CD4-positive, alpha-beta T cell (primary cell): Measurements from ENCODE around the gene FCRL1. TPM values are rescaled to one million over a fixed set of nuclear protein-coding genes. Genes with fewer than 3 reads are reported as not detected.

ENCODE experiments used
- ATAC-seq: fragments of 200-7000 bp; cut with Tn5 transposase; one replicate; pipeline ENCODE4 v1.10.0; 2022; ENCODE audit warnings: mild to moderate bottlenecking; ENCODE audit not compliant: poor library complexity
- CTCF ChIA-PET: fragments of 350-600 bp; sonication (Branson Sonifier 250); formaldehyde crosslinking; loops from one replicate; lab custom pipeline; 2021; ENCODE audit warnings: antibody characterized with exemption, inconsistent platforms; lab: Charles Lee
- POLR2A ChIA-PET: fragments of 350-600 bp; sonication (Branson Sonifier 250); formaldehyde crosslinking; loops from one replicate; lab custom pipeline; 2021; ENCODE audit warnings: antibody characterized with exemption, inconsistent platforms; lab: Charles Lee
- DNase-seq, 14 experiments: peaks; one replicate each; pipeline ENCODE4 v3.0.0-alpha.2; 2013 to 2020; ENCODE audit warnings: mixed read lengths in 2 of 14
- H3K27ac ChIP-seq, 2 donors: one replicate each; pipeline versions ENCODE4 v1.5.1 to v1.7.0; 2013; ENCODE audit warnings: low read length in 2 of 2, low read depth in 1 of 2, mild to moderate bottlenecking in 1 of 2
- H3K27me3 ChIP-seq, 2 experiments: 1 replicate in 1 of 2; 2 replicates in 1 of 2; pipeline versions ENCODE4 v1.6.1 to v1.7.0; 2013; ENCODE audit warnings: low read length in 2 of 2, control low read depth in 1 of 2, mild to moderate bottlenecking in 1 of 2, moderate library complexity in 1 of 2; ENCODE audit not compliant: insufficient read depth in 2 of 2, control insufficient read depth in 1 of 2
- H3K36me3 ChIP-seq: one replicate; pipeline ENCODE4 v1.6.1; 2013; ENCODE audit warnings: low read length, control low read depth; ENCODE audit not compliant: insufficient read depth
- H3K4me1 ChIP-seq: one replicate; pipeline ENCODE4 v1.6.1; 2013; ENCODE audit warnings: low read length, control low read depth; ENCODE audit not compliant: insufficient read depth
- H3K4me3 ChIP-seq: one replicate; pipeline ENCODE4 v1.5.1; 2013; ENCODE audit warnings: mild to moderate bottlenecking, low read length, moderate library complexity
- H3K9me3 ChIP-seq, 2 experiments: 1 replicate in 1 of 2; 2 replicates in 1 of 2; pipeline versions ENCODE4 v1.6.1 to v1.7.0; 2013; ENCODE audit warnings: low read length in 2 of 2, mild to moderate bottlenecking in 2 of 2, control low read depth in 1 of 2, moderate library complexity in 1 of 2; ENCODE audit not compliant: control insufficient read depth in 1 of 2, insufficient read depth in 1 of 2
- H3K27ac Mint-ChIP-seq: one replicate; pipeline ENCODE4 v1.8.0; 2020; ENCODE audit warnings: mixed read lengths
- H3K27me3 Mint-ChIP-seq: one replicate; pipeline ENCODE4 v1.8.0; 2021; ENCODE audit warnings: mixed read lengths
- H3K36me3 Mint-ChIP-seq: one replicate; pipeline ENCODE4 v1.8.0; 2021; ENCODE audit warnings: low read depth, mixed read lengths
- H3K4me1 Mint-ChIP-seq: one replicate; pipeline ENCODE4 v1.8.0; 2021; ENCODE audit warnings: low read depth, mixed read lengths
- H3K4me3 Mint-ChIP-seq: one replicate; pipeline ENCODE4 v1.8.0; 2020; ENCODE audit warnings: mild to moderate bottlenecking, mixed read lengths
- H3K9me3 Mint-ChIP-seq: one replicate; pipeline ENCODE4 v1.8.0; 2020; ENCODE audit warnings: mixed read lengths
- intact Hi-C, 2 experiments: fragments of 100-400 bp; cut with DNase I in 1 of 2; cut with micrococcal nuclease in 1 of 2; formaldehyde crosslinking; loops; one replicate each; pipeline versions ENCODE4 v1.15.1 to v1.9.0; 2023 to 2025; cut with DNase I, micrococcal nuclease
- total RNA-seq, 174 experiments: library from RNA in 2 of 174; stranded (reverse) in 2 of 174; gene quantifications; one replicate each; pipeline ENCODE4 v1.2.3 and lab custom pipeline; 2021 to 2026
- TF ChIP-seq, protein P1 (sequence below): fragments of 200-600 bp; IDR thresholded peaks from one replicate; pipeline ENCODE4 v1.8.0; 2022; ENCODE audit warnings: antibody characterized with exemption, mild to moderate bottlenecking

Gene FCRL1
- total RNA-seq, 2 experiments from 2014 or later = 0.60 to 0.98 TPM

DNA sequence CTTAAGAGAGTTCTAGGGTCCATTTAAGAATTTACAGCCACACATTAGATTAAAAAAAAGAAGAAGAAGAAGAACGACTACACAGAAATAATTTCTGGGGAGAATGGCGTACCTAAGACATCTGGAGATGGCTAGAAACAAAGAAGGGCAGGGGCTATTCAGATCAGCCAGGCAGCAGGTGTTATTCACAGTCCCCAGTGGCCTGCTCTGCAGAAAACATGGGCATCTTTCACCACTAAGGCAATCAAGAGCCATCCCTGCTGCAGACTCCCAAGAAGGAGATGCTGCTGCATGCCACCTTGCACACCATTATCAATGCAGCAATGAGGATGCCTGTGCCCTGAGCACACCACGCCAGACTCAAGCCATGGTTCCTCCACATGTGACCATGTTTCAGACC lies 35.1 kb downstream of the FCRL1 start:
- ChIA-PET POLR2A (no interaction called here), CTCF (no interaction called here)
- Histone ChIP-seq H3K9me3 (no peaks in the 10 kb centered on the region), H3K27ac (no peak overlapping the region), H3K36me3 (no peaks in the 10 kb centered on the region), H3K4me1 (no peaks in the 10 kb centered on the region), H3K4me3 (no peak overlapping the region), H3K27me3 (no peaks in the 10 kb centered on the region)
- TF ChIP-seq, protein P1, sequence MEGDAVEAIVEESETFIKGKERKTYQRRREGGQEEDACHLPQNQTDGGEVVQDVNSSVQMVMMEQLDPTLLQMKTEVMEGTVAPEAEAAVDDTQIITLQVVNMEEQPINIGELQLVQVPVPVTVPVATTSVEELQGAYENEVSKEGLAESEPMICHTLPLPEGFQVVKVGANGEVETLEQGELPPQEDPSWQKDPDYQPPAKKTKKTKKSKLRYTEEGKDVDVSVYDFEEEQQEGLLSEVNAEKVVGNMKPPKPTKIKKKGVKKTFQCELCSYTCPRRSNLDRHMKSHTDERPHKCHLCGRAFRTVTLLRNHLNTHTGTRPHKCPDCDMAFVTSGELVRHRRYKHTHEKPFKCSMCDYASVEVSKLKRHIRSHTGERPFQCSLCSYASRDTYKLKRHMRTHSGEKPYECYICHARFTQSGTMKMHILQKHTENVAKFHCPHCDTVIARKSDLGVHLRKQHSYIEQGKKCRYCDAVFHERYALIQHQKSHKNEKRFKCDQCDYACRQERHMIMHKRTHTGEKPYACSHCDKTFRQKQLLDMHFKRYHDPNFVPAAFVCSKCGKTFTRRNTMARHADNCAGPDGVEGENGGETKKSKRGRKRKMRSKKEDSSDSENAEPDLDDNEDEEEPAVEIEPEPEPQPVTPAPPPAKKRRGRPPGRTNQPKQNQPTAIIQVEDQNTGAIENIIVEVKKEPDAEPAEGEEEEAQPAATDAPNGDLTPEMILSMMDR = no peak
- Mint-ChIP-seq H3K27ac (no peak overlapping the region), H3K27me3 (peaks cover 5% of the 10 kb centered on the region), H3K4me3 (no peak overlapping the region), H3K36me3 (no peaks in the 10 kb centered on the region), H3K4me1 (no peaks in the 10 kb centered on the region), H3K9me3 (peaks cover 1% of the 10 kb centered on the region)
- DNase-seq (no peak), ATAC-seq (no peak)
- intact Hi-C loops = no loop called here

DNA sequence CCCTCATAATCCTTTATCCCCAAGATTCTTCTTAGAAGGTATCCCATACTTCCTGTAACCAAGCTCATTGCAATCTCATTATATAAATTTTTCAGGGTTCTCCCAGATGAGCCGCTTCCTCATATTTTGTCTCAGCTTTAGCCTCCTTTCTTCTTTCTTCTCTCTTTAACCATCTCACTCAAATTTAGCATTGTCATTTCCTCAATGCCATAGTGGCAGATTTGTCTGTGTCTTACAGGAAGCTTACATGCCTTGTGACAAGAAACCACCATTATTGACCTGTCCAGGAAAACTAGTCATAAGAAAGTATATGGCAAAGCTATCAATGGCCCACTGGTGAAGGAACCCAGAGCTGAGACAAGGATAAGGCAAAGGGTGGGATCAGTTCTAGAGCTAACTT lies 37.0 kb downstream of the FCRL1 start:
- TF ChIP-seq, protein P1 = no peak
- ChIA-PET CTCF (no interaction called here), POLR2A (no interaction called here)
- no peak overlapping the region for H3K4me3 ChIP-seq
- H3K9me3 ChIP-seq = no peaks in the 10 kb centered on the region
- no peak for ATAC-seq
- no peak overlapping the region for H3K27ac ChIP-seq
- H3K4me3 Mint-ChIP-seq = no peak overlapping the region
- peaks cover 5% of the 10 kb centered on the region for H3K27me3 Mint-ChIP-seq
- H3K4me1 ChIP-seq = no peaks in the 10 kb centered on the region
- no peaks in the 10 kb centered on the region for H3K9me3 Mint-ChIP-seq
- no peaks in the 10 kb centered on the region for H3K36me3 ChIP-seq
- H3K36me3 Mint-ChIP-seq = no peaks in the 10 kb centered on the region
- no peak overlapping the region for H3K27ac Mint-ChIP-seq
- no peak for DNase-seq
- H3K4me1 Mint-ChIP-seq = no peaks in the 10 kb centered on the region
- no peaks in the 10 kb centered on the region for H3K27me3 ChIP-seq
- intact Hi-C loops = loop anchor here in 1 of 2 experiments (2.0 kb wide), 1 partner anchor 54 kb away; no protein-coding TSS in a partner anchor

DNA sequence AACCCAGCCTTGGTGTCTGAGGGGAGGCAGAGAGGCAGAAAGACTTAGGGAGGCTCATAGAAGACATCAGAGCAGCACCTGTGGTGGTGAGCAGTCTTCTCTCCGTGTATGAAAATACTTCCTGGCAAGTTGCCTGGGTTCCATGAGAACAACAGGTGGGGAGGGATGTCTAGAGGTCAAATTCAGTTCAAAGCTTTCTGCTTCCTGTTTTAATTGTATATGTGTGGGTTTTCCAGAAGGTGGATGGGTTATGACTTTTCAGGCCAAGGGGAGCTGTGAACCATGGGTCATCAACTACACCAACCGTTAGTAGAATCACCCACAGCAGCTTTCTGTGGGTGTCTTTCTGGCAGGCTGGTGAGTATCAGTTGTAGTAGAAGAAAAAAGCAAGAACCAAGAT lies 38.9 kb downstream of the FCRL1 start:
- DNase-seq (no peak), ATAC-seq (no peak)
- Mint-ChIP-seq H3K9me3 (no peaks in the 10 kb centered on the region), H3K27me3 (peaks cover 14% of the 10 kb centered on the region), H3K36me3 (no peaks in the 10 kb centered on the region), H3K4me3 (no peak overlapping the region), H3K4me1 (no peaks in the 10 kb centered on the region), H3K27ac (no peak overlapping the region)
- intact Hi-C loops = no loop called here
- H3K27me3 ChIP-seq = no peaks in the 10 kb centered on the region
- no peak overlapping the region for H3K4me3 ChIP-seq
- H3K4me1 ChIP-seq = no peaks in the 10 kb centered on the region
- H3K27ac ChIP-seq = no peak overlapping the region
- TF ChIP-seq, protein P1 = no peak
- H3K9me3 ChIP-seq = no peaks in the 10 kb centered on the region
- no peaks in the 10 kb centered on the region for H3K36me3 ChIP-seq
- CTCF ChIA-PET = no interaction called here
- POLR2A ChIA-PET = no interaction called here
